GM12864 (cell line): ENCODE results near the gene TNFSF8.

Source experiments
- DNase-seq: peaks from one replicate; pipeline ENCODE4 v3.0.0-alpha.2; 2011; ENCODE audit warnings: low read depth
- H3K4me3 ChIP-seq: 2 replicates; pipeline ENCODE4 v1.5.1; 2011; ENCODE audit warnings: mild to moderate bottlenecking, low read depth, low read length, control low read depth
- TF ChIP-seq, protein P1 (sequence below): IDR thresholded peaks from 2 replicates; pipeline ENCODE4 v1.5.1; 2011; ENCODE audit warnings: low read depth, mild to moderate bottlenecking, moderate library complexity, low read length, control low read depth, inconsistent platforms; ENCODE audit errors: missing control alignments

TNFSF8 gene

GRCh38 chr9:114855488-114855887, 74.9 kb downstream of the TNFSF8 start:
- no peak overlapping the region for H3K4me3 ChIP-seq
- no peak for DNase-seq
- TF ChIP-seq, protein P1, sequence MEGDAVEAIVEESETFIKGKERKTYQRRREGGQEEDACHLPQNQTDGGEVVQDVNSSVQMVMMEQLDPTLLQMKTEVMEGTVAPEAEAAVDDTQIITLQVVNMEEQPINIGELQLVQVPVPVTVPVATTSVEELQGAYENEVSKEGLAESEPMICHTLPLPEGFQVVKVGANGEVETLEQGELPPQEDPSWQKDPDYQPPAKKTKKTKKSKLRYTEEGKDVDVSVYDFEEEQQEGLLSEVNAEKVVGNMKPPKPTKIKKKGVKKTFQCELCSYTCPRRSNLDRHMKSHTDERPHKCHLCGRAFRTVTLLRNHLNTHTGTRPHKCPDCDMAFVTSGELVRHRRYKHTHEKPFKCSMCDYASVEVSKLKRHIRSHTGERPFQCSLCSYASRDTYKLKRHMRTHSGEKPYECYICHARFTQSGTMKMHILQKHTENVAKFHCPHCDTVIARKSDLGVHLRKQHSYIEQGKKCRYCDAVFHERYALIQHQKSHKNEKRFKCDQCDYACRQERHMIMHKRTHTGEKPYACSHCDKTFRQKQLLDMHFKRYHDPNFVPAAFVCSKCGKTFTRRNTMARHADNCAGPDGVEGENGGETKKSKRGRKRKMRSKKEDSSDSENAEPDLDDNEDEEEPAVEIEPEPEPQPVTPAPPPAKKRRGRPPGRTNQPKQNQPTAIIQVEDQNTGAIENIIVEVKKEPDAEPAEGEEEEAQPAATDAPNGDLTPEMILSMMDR = no peak

DNA sequence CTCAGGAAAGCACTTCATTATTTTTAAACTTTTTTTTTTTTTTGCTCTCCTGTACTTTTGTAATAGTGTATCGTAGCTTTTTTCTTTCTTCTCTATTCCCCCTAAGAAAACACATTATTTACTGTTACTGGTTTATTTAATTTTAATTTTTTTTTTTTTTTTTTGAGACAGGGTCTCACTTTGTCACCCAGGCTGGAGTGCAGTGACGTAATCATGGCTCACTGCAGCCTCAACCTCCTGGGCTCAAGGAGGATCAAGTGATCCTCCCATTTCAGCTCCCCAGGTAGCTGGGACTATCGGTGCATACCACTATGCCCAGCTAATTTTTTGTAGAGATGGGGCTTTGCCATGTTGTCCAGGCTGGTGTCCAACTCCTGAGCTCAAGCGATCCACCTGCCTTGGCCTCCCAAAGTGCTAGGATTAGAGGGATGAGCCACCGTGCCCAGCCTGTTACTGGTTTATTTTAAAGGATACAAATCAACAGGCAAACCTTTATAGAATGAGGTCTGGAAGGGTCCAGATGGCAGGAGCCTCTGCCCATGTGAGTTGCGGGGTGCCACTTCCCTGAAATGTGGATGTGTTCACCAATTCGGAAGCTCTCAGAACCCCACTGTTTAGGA, 75.5 kb downstream of the TNFSF8 start:
- H3K4me3 ChIP-seq = no peak overlapping the region
- no peak for DNase-seq
- TF ChIP-seq, protein P1 = no peak

DNA sequence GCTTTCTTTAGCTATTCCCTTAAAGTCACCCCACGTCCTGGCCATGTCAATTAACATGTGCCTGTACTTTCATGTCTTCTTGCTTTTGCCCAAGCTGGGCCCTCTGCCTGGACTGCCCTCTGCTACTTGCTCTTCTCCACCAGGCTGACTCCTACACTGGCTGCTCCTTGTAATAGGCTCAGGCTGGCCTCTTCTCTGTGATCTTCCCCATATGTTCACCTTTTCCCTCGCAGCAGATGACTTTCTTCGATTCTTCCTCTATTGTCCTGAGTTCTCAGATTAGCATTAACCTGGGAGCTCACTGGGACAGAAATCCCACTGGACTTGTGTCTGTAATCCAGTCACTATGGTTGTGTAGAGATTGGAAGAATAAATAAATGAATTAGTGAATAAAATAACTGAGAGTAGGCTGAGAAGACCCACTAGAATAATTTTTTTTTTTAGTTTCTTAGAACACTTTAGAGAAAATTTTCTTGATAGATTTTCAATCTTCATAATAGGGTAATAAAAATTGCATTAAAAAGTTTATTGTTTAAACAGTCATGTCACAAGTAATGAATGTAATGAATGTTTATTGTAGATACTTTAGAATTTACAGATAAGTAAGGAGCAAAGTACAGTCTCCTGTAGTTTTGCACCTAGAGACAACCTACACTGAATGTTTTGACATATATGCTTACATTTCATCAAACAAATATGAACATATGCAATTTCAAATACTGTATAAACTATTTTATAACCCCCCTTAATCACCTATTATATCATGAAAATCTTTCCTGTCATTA, 77.1 kb downstream of the TNFSF8 start:
- H3K4me3 ChIP-seq = no peak overlapping the region
- no peak for DNase-seq
- TF ChIP-seq, protein P1 = no peak

DNA sequence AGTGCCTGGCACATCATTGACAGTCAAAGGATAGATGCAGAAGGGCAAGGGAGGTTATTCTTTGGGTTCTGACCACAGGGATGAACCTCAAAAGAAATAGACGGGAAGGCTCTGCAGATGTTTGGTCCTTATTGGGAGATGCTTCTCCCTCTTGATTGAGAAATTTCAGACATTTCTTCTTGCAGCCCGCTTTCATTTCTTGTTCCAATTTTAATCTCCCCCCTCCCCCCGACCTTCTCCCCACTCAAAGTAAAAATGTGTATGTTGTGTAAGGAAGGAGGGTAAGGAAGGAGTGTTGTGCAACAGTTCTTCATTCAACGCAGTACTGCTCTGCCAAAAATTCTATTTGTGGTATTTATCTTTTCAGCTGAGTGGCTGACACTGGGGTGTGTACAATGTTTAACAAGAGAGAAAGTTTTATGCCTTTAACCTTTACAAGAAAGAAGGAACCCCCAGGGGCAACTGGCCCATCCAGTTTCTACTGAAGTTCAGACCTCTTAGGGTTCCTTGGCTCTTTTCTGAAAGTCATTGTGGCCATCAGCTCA, 78.3 kb downstream of the TNFSF8 start:
- H3K4me3 ChIP-seq = no peak overlapping the region
- DNase-seq = no peak
- TF ChIP-seq, protein P1 = no peak

DNA sequence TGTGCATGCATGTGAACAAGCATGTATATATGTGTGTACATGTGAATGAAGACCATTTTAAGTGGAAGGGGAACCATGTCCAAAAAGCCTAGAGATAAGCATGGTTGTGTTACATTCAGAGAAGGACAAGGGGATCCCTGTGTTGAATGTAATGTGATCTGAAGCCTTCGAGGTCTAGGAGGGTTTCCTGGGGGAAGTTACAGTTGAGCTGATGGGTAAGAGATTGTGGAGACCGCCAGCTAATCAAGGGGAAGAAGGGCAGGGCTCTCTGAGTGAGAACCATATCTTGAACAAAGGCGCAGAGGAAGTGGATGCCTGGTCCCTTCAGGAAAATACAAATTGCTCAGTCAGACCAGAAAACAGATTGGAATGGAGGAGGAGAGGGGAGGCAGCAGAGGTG, 79.1 kb downstream of the TNFSF8 start:
- TF ChIP-seq, protein P1 = no peak
- DNase-seq = no peak

More for the DNA sequence above, 79.1 kb downstream of the TNFSF8 start:
- no peak overlapping the region for H3K4me3 ChIP-seq
